Tibial nerve (tissue), 4 donors: Measurements from ENCODE around the gene WWC1. TPM values are rescaled to one million over a fixed set of nuclear protein-coding genes. Genes with fewer than 3 reads are reported as not detected.

Source experiments
- DNase-seq, 2 donors: peaks; one replicate each; pipeline ENCODE4 v3.0.0-alpha.2; 2019; ENCODE audit warnings: low spot score in 2 of 2
- H3K27ac ChIP-seq, 4 donors: fragments of 200-600 bp; sonication (generic) in 3 of 4; one replicate each; pipeline ENCODE4 v1.5.1; 2017 to 2019; ENCODE audit warnings: mild to moderate bottlenecking in 1 of 4
- H3K27me3 ChIP-seq, 2 donors: fragments of 200-600 bp; sonication (generic) in 1 of 2; one replicate each; pipeline versions ENCODE4 v1.5.1 to v1.6.0; 2017 to 2019
- H3K36me3 ChIP-seq, 3 donors: fragments of 200-600 bp; sonication (generic); one replicate each; pipeline ENCODE4 v1.5.1; 2018 to 2019
- H3K4me1 ChIP-seq, 4 donors: fragments of 200-600 bp; sonication (generic) in 3 of 4; one replicate each; pipeline ENCODE4 v1.5.1; 2017 to 2019
- H3K4me3 ChIP-seq, 4 donors: fragments of 200-600 bp; sonication (generic) in 3 of 4; one replicate each; pipeline ENCODE4 v1.5.1; 2017 to 2019; ENCODE audit warnings: mild to moderate bottlenecking in 1 of 4, moderate library complexity in 1 of 4
- H3K9me3 ChIP-seq, 4 donors: fragments of 200-600 bp; sonication (generic) in 3 of 4; one replicate each; pipeline ENCODE4 v1.5.1; 2017 to 2019
- CTCF ChIP-seq, 5 experiments: fragments of 200-600 bp in 3 of 5; fragments of 450-650 bp in 2 of 5; sonication (generic) in 3 of 5; IDR thresholded peaks; one replicate each; pipeline ENCODE4 v1.5.1; 2016 to 2019; ENCODE audit warnings: antibody characterized with exemption in 5 of 5, mild to moderate bottlenecking in 3 of 5, moderate library complexity in 2 of 5
- EP300 ChIP-seq, 2 donors: sonication (generic); formaldehyde crosslinking; IDR thresholded peaks; one replicate each; pipeline ENCODE4 v1.6.1; 2017; ENCODE audit warnings: antibody characterized with exemption in 2 of 2, mild to moderate bottlenecking in 1 of 2
- POLR2A ChIP-seq, 2 donors: fragments of 450-650 bp; IDR thresholded peaks; one replicate each; pipeline ENCODE4 v1.6.1; 2017; ENCODE audit warnings: antibody characterized with exemption in 2 of 2, mild to moderate bottlenecking in 2 of 2, moderate library complexity in 2 of 2
- WGBS, 2 donors: methylation state at CpG; one replicate each; pipeline ENCODE4 v1.1.5; 2018; 5-methylcytosine and 5-hydroxymethylcytosine counted together
- total RNA-seq, 4 donors: library from RNA; depleted of rRNA; stranded (reverse); fragments of >200 nt; gene quantifications; one replicate each; pipeline ENCODE4 v1.1.0, GENCODE V29; 2016

Gene WWC1
- total RNA-seq, 4 donors from 2014 or later, result 0.78 to 3.3 (median 1.00) TPM

DNA sequence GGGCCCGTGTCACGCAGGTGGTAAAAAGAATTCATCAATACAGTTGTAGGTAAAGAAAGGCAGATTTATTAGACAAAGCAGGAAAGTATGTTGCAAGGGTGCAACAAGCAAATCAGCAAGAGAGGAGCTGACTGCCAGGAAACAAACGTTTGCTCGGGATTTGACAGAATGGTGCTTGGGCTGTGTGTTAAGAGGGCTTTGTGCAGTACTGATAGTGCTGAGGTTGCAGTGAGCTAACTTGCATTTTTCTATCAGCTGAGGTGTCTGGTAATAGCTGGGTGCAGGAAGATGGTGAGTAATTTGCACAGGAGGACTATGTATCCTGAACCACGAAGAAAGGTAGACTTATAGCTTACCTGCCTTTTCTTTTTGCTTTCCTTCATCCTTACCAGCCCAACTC lies 190.9 kb downstream of the WWC1 start:
- TF ChIP-seq CTCF (IDR thresholded peaks at IDR 0.05), result no peak
- TF ChIP-seq EP300 (IDR thresholded peaks at IDR 0.05), result no peak
- no peak for TF ChIP-seq POLR2A (IDR thresholded peaks at IDR 0.05)
- Histone ChIP-seq H3K27me3 (no peaks in the 10 kb centered on the region), H3K27ac (no peak overlapping the region), H3K4me3 (no peak overlapping the region), H3K36me3 (no peaks in the 10 kb centered on the region), H3K4me1 (peaks cover 0 to 9% (median 2%) of the 10 kb centered on the region in 4 donors), H3K9me3 (no peaks in the 10 kb centered on the region)
- DNase-seq, result no peak
- WGBS, 2 donors, result 72% methylated on average over 5 of the region's 5 CpGs

GRCh38 chr5:168486136-168486879 lies 194.9 kb downstream of the WWC1 start, which contains the start of gene RARS1:
Gene RARS1 (plus strand): TSS chr5:168486471. CDS start chr5:168486499, 28 bp downstream.
- H3K4me3 ChIP-seq, result peak within 1 kb of the TSS; percentile 72 to 91 (median 82)
- peaks cover 0 to 24% (median 7%) of the 10 kb centered on the region in 4 donors for H3K4me1 ChIP-seq
- DNase-seq, result peak; percentile 79 to 85
- no peaks in the 10 kb centered on the region for H3K27me3 ChIP-seq
- H3K27ac ChIP-seq, result peak within 1 kb of the TSS; percentile 26 to 87 (median 82)
- H3K9me3 ChIP-seq, result no peaks in the 10 kb centered on the region
- TF ChIP-seq EP300 (IDR thresholded peaks at IDR 0.05), result peak in 1 of 2 donors; percentile 96
- TF ChIP-seq POLR2A (IDR thresholded peaks at IDR 0.05), result peak; percentile 52 to 75
- TF ChIP-seq CTCF (IDR thresholded peaks at IDR 0.05), result peak; percentile 91 to 97 (median 95)
- WGBS, 2 donors, result 0% methylated on average over 21 to 33 of the region's 40 CpGs
- H3K36me3 ChIP-seq, result peaks cover 0 to 36% (median 20%) of the 10 kb centered on the region in 3 donors

DNA sequence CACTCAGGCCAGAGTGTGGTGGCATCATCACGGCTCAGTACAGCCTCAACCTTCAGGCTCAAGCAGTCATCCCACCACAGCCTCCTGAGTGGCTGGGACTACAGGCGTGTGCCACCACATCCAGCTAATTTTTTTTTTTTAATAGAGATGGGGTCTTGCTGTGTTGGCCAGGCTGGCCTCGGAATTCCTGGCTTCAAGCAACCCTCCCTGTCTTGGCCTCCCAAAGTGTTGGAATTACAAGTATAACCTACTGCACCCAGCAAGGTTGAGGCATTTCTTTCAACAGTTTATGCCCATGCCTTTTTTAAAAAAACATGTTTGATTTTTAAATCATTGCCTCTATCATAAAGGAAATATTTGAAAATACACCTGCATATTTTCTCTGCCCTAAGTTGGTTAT lies 197.6 kb downstream of the WWC1 start:
- H3K9me3 ChIP-seq, result no peaks in the 10 kb centered on the region
- TF ChIP-seq CTCF (IDR thresholded peaks at IDR 0.05) (no peak), EP300 (IDR thresholded peaks at IDR 0.05) (no peak), POLR2A (IDR thresholded peaks at IDR 0.05) (no peak)
- H3K27ac ChIP-seq, result no peak overlapping the region
- peaks cover under 1 to 63% (median 23%) of the 10 kb centered on the region in 3 donors for H3K36me3 ChIP-seq
- 95 to 97% methylated on average over 3 of the region's 3 CpGs for WGBS, 2 donors
- H3K4me3 ChIP-seq, result no peak overlapping the region
- no peaks in the 10 kb centered on the region for H3K27me3 ChIP-seq
- no peak for DNase-seq
- H3K4me1 ChIP-seq, result peaks cover 0 to 28% (median 7%) of the 10 kb centered on the region in 4 donors

DNA sequence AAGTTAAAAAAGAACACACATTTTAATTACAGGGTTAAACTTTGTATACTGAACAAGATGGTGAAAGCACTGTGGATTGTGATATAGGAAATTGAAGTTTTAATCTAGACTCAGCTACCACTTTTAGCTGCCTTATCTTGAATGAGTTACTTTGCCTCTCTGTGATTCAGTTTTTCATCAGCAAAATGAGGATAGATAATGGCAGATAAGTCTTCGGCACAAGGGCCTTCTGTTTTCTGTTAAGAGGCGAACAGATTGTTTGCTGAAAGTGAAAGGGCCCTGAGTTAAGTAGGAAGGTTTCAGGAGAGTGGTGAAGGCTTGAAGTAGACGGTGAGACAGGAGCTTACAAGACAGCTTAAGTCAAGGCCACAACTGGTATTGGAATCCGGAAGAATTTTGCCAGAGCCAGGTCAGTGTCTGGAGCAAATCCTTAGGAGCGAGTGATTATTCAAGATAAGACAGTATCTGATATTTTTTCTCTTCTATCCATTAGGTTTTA lies 202.7 kb downstream of the WWC1 start:
- 88 to 89% methylated on average over 5 of the region's 5 CpGs for WGBS, 2 donors
- H3K27me3 ChIP-seq, result no peaks in the 10 kb centered on the region
- H3K9me3 ChIP-seq, result no peaks in the 10 kb centered on the region
- no peak for TF ChIP-seq POLR2A (IDR thresholded peaks at IDR 0.05)
- TF ChIP-seq EP300 (IDR thresholded peaks at IDR 0.05), result no peak
- TF ChIP-seq CTCF (IDR thresholded peaks at IDR 0.05), result no peak
- peaks cover 0 to 5% (median 0%) of the 10 kb centered on the region in 4 donors for H3K4me1 ChIP-seq
- H3K36me3 ChIP-seq, result peaks cover 3 to 98% (median 19%) of the 10 kb centered on the region in 3 donors
- H3K27ac ChIP-seq, result no peak overlapping the region
- H3K4me3 ChIP-seq, result no peak overlapping the region
- no peak for DNase-seq
